NK-92 treated with Interleukin-12 subunit alpha and Interleukin-12 subunit beta, amount 100 ng/mL, for 24 hours (cell line): Measurements from ENCODE around the gene MARCHF10.
"Not testable (repeated sequence)": the region's sequence is repeated elsewhere in the genome, so short reads cannot be mapped to it uniquely, and the experiment has no call there.

Experiments used
- DNase-seq: peaks from one replicate; lab custom pipeline; 2025; lab: John Stamatoyannopoulos, UW

Gene MARCHF10

DNA sequence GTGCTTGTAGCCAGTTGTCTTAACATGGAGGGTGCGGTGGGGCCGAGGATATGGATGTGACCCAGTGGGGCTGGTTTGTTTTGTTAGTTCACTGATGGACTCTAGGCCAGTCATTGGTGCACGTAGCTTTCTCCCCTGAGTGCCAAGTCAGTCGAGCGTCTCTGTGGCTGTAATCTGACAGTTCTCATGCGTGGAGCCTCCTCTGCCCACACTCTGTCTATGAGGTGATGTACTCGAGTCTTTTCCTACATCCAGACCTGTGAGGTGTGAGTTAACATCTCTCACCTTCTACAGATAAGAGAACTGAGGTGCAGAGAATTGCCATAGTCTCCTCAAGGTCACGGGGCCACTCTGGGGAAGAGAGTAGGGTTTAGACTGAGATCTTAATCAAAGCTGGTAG lies 90.2 kb downstream of the MARCHF10 start:
- no peak for DNase-seq

DNA sequence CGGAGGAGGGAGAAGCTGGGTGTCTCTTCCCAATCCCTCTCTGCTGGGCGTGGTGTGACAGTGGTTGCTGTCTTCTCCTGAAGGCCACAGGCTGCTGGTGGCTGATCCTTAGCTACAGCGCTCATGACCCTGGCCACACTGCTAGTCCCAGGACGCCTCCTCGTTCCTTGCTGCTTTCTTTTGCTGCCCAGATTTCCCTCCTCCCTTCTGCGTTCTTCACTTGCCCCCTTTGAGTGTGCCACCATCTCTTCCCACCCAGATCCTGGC lies 90.6 kb downstream of the MARCHF10 start:
- DNase-seq, result no peak

DNA sequence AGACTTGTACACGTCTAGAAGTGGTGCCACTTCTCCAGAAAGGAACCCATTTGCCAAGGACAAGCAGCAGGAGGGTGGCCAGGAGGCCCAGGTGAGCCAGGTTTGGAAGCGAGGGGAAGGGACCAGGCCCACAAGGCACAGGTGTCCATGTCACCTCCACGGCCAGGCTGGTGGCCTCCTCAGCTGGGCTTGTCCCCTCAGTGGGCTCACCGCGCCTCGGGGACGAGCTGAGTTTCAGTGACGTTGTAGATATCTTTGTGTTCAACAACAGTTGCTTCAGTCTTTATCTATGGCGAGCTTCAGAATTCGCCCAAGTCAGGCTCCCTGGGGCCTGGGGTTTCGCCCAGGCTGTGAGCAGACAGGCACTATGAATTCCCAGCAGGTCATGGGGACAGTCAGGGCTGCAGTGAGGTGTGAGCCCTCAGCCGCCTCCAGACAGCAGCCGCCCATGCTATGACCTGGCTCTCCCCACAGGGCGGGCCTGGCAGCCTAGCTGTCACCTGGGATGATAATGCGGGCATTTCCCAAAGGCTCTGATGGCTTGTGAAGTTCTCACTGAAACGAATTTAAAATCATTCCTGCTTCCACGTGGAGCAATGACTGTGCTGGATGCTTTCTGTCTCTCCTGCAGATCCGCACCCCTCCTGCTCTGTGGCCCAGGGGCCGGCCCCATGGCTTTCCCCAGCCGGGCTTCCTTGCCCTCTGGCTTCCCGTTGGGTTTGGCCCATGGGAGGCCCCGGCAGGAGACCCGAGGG lies 91.1 kb downstream of the MARCHF10 start:
- no peak for DNase-seq

DNA sequence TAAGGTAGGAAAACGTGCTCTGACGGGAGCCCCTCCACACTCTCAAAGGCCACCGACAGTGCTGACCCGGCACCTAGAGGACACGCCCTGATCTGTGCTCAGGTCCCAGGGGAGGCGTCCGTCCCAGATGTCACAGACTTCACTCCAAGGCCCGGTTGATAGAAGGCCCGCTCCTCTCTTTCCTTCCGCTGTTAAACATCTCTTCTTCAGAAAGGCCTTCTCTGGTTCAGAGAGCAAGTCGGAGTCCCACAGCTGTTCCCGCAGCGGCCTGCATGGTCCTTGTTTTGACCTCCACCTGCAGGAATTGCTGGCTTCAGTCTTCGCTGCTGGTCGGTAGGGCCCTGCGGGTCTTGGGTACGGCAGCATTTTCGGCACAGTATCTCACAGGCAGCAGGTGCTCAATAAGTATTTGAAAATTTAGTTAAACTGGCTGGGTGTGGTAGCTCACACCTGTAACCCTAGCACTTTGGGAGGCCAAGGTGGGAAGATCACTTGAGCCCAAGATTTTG lies 92.2 kb downstream of the MARCHF10 start:
- DNase-seq, result no peak

DNA sequence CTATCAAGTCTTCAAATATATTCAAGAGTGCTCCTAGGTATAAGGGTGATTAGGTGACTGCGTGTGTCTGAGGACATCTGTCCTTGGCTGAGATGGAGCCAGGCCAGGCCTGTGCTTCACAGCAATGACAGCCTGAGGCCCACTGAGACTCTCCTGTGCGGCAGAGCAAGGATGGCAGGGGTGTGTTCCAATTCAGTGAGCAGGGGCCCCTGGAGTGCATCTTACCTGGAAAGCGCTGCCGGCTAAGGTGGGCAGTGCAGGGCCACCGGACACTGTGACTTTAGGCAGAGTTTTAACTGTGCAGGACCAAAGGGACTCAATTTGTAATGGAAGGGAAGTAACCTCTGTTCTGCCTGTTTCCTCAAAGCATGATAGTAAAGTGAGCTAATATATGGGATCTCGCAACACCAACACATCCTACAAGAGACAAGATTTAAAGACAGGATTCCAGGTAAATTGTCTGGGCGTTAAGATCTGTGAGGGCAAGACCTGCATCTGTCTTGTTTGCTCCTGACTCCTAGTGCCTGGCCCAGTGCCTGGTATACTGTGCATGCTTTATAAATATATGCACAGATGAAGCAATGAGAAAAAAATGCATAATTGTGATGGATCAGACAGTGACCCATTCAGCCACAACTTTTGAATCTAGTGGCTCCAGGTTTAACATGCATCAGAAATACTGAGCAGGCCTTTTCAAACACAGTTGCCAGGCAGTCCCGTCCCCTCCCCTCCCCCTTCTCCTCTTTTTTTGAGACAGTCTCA lies 93.9 kb downstream of the MARCHF10 start:
- DNase-seq, result no peak

DNA sequence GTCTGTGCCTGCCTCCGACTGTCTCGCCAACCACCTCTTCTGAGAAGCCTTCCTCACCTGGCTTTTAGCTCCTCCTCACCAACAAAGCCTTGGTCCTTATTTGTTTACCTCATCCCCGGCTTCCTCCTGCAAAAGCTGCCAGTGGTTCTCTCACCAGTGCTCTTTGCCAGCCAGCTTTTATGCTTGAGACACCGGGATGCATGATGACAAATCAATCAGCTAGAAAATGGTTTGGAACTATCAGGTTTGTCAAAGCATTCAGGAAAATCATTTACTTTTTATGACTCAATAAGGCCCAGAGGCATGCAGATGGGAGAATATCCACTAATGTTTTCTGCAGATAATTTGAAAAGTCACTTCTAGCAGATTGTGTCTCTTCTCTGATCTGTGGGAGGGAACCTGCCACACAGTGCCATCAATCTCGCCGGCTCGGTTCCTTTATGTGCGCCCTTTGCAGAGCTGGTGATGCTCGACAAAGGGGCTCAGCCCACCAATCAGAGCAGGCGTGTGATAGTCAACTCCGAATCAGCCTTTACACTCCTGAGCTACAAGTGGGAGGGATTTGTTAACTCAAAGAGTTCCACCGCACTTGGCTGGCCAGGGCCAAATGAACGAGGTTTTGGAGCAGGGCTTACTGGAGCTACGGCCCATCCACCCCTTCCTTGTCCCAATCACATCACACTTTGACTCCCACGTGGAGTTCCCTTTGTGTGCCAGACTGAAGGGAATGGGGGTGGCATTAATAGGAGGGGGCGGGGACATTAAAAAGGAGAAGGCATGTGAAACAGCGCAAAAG lies 94.8 kb downstream of the MARCHF10 start:
- no peak for DNase-seq

DNA sequence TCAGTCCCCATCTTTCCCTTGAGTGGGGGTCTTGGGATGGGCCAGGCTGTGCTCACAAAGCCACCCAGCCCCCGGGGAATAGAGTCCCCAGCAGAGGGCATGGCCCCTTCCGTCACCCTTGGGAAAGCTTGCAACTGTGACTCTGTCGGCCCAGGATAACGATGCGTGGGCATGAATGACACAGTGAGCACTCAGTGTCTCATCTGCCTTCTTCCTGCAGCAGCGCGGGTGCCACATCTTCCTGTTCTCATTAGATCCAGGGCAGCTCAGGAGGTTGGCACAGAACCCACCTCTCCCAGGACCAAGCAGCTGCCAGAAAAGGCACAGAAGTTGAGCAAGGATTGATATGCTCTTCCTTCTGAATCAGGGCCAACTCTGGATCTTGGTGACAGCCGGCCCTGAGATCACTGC lies 95.9 kb downstream of the MARCHF10 start:
- DNase-seq, result no peak

DNA sequence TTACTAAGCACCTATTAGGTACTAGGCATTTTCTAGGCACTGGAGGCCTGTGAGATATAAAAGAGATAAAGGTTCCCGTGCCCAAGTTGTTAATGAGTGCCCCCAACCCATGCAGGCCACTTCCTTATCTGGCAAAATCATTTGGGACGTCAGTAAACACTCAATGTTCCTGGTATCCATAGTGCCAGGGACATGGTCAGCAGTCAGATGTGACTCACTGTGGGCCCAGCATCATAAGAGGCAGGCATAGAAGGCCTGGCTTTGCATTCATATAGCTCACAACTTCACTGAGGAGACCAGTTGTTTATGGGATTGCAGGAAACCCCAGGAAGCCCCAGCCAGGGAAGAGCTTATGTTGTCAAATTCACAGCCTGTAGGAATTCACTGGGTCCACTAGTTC lies 99.5 kb downstream of the MARCHF10 start:
- no peak for DNase-seq

DNA sequence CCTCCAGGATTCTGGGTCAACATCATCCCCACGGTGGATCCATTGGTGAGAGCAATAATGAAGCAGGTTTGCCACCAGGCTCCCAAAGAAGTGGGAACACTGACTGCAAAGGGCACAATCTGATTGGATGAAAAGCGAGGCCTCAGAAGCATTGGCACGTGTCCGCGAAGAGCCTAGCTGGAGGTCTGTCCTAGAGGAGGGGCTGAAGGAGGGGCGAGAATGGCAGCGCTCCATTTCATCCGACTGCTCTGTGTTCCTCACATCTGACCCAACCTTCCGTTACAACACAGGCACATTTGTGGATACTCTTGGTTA lies 100.7 kb downstream of the MARCHF10 start:
- DNase-seq, result no peak

DNA sequence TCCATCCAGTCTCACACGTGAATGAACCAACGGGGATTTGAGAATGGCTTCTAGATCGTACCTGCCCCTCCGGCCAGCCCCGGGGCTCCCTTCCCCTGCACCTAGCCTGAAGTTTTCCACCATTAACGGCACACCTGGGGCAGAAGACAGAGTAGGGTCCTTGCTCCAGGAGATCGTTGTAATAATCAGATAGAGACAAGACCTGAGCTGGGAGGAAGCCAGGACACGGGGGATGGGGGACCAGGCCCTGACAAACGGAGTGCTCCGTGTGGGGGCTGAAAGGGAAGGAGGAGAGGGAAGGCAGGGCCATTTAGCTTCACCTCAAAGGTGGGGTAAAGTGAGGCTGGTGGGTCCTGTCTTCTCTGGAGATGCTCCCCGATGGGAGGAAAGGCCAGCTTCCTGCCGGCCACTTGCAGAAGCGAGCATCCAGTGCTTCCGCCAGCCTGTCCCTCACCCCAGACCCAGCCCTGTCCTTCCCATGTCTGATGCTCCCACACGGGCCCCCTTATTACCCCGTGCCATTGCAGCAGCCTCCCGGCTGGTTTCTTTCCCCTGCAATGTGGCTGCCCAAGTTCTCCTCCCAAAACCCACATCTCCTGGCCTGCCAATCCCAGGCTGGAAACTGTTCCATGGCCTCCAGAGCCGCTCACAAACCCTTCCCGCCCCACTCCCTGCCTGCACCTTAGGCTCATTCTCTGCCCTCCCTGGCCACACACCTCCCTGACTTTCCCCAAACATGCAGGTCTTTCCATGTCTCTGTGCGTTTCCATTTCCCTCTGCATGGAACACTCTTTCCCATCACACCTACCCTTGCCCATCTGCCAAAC lies 101.3 kb downstream of the MARCHF10 start:
- no peak for DNase-seq

DNA sequence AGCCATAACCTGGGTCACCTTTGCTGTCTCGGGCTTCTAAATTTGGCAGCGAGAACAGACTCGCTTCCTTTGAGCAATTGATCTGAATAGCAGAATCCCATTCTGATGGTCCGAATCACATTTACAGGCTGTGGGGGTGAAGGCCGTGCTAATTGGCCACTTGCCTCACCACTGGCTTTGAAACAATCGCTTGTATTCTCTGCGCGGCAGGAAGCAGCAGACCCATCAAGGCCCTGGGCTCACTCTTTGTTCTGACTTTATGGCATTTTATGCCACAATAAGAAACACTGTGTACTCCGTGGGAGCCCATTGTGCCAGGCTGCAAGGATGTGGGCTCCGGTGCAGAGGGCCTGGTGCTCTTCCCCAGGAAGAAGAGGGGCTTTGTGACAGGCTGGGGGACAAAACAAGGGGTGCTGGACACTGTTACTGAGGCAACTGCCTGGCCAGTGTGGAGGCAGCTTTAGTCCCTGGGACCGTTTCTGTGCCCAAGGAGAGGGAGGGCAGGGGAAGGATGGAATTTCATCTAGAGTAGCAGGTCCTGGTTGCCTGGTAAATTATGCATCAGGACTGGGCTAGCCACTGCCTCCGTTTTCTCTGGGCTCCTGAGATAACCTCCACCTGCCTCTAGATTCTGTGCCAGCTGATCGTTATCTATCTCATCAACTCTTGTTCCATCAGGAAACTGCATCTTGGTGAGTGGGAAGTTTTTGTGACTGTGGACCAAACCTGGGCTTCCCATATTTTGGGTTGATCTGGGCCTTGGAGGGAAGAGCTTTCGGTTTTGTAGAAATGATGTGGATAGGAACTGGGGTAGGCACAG lies 102.1 kb downstream of the MARCHF10 start:
- DNase-seq, result no peak

DNA sequence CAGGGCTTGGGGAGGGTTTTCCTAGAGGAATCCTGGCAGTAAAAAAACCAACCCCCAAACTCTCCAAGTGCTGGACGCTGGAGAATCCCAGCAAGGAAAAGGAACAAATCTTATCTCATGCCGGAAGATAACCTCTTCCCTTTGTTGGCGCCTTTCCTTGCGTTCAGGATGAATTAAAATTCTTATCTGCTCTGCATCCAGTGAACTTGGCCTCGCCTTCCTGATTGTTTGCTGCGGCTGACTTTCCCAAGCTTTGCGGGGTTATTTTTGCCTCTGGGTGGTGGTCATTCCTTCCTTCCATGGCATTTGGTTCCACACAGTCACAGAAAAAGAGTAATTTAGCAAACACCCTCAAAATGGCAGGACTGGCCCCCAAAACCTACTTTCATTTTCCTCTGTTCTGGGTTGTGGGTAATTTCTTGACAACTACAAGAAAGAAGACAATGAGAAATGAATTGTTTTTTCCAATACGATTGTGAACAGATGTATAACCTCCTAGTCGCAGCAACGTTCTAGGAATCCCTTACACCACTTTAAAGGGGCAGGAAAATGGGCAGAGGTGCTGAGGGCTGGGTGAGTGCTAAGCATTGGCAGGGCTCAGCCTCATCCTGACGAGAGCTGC lies 102.8 kb downstream of the MARCHF10 start:
- no peak for DNase-seq

DNA sequence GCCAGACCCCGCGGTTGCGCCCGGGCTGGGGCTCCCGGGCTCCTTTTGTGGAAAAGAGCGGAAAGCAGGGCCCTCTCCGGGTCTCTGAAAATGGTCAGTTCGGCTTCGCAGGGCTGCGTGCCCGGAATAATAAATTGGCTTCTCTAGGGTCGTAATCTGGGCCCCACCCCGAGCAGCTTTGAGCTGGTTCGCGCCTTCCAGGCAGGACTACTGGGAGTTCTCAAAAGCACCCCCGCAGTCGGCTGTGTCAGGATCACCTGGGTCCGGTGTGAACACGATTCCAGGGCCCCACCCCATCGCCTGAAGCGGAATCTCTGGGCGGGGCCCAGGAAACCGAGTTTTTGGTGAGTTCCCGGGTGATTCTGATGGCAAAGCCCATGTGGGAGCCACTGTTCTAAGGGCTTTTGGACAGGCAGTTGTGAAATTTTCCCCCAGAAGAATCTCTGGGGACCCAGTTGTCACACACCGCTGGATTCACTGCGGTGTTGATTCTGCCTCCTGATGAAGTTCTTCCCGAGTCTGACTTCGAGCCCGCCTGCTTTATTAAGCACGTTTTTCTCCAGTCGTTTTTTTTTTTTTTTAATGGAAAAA lies 103.6 kb downstream of the MARCHF10 start:
- no peak for DNase-seq

DNA sequence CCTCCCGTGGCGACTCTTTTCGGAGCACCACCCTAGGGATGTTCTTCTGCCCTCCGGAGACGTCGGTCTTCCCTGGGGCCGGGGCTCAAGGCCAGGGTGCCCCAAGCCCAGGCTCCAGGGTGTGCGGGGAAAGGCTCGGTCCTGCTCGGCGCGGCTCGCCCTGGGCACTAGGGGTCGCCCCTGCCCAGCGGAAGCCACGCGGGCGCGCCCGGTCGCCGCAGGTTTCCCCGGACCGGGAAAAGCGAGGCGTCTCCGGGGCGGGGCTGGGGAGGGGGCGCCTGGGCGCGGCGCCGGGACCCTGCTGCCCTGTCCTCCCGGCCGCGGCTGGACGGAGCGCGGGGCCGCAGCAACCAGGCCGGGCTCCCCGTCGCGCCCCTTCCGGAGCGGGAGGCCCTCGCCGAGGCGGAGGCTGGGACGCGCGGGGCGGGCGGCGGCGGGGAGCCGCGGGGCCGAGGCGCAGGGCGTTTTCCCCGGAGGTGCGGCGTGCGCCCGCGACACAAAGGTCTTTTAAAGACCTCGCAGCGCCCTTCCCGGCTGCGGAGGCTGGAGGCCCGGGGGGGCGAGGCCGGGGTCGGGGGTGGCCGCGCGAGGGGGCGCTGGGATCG lies 104.2 kb downstream of the MARCHF10 start:
- no peak for DNase-seq

DNA sequence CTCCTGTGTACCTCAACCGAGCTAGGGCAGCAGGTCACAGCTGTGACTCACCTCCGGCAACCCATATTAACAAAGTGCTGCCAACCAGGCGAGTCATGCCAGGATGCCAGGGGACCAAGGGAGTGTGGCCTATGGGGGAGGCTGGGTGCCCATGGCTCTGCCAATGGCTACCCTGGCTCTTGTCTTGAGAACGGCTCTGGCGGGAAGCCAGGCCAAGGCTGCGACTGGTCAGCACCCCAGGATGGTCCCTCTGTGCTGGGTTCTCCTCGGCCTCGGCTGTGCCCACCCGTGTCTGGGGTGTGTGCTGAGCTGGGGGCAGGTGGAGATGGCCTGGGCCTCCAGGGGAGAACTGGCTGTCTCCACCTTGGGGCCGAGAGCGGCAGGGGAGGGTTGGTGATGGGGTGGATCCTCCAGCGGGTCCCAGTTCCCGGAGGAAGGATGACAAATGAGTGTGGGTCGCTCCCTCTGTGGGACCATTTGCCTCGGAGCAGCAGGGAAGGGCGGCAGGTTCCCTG lies 104.8 kb downstream of the MARCHF10 start:
- no peak for DNase-seq

DNA sequence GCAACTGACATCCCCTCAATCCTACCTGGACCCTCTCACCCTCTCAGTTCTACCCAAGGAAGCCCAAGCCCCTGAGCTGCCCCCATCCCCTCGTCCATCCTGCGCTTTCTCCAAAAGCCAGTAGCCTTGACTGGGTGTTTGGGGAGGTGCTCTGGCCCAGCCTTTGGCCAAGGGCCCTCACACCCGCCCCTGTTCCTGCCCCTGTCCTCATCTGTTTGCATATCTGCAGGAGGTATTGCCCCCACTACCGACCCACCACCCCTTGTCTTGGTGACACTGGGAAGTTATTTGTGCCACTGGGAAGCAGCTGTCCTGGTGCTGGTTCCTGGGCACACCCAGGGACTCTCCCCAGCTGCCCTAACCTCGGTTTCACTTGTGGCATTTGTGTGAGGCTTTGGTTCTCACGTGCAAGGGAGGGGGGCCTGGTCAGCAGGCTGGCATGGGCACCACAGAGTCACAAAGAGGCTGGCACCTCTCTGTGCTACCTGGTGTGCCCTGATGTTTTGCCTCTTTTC lies 105.3 kb downstream of the MARCHF10 start:
- DNase-seq, result no peak

DNA sequence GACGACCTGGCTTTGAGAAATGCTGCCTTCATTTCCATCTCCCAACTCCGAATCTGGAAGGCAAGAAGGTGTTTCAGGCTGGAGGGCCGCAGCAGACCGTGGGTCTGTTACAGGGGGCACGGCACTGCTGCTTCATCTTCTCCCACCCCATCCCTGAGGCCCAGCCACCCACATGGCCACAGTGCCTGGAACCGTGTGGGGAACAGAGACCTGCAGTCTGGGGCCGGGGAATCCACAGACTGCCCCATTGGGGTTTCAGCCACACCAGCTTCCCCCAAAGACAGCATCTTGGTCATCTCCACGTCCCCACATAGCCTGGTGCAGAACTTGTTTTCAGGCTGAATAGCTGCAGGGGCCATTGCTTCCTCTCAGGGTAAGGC lies 106.4 kb downstream of the MARCHF10 start:
- DNase-seq, result no peak

DNA sequence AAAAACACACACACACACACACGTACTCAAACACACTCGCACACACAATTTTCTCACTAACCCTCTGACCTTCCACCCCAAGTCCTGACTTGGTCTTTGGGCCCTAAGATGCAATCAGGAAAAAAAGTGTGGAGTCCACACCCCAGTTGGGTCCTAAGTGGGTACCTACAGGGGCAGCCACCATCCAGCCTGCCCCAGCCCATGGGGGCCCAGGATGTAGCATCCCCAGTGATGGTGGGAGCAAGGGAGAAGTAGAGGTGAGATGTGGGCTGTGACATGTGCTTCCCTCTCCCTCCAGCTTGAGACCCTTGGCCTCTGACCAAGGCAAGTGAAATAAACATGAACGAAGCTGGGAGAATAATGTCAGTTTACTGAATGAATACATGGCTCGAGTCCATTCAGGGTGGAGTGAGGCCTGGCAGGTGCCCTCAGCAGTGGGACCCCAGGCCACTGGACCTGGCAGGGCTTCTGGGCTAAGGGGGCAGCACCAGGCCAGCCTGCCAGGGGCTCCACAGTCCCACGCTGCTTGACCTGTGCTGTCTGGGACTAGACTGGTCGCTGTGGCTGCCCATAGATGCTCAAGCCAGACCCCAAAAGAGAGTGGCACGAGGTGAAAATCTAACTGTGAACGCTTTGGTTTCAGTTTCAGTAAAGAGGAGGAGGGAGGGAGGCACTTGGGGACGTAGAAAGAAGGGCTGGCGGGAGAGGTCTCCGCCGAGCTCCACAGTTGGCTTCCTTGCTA lies 107.0 kb downstream of the MARCHF10 start:
- DNase-seq, result no peak

DNA sequence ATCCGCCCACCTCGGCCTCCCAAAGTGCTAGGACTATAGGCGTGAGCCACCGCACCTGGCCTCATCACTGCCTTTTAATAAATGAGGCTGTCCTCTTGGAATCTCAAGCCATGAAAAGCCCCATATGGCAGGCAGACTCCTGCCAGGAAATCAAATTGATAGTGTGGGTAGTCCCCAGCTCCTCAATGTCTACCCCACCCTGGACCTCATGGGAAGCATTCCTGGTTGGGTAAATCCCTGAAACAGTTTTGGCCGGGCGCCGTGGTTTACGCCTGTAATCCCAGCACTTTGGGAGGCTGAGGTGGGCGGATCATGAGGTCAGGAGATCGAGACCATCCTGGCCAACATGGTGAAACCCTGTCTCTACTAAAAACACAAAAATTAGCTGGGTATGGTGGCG lies 109.7 kb downstream of the MARCHF10 start:
- not testable (repeated sequence) for DNase-seq
